ENCODE data around the gene HTR4.
"Not testable (repeated sequence)": the region's sequence is repeated elsewhere in the genome, so short reads cannot be mapped to it uniquely, and the experiment has no call there.

HTR4 gene

DNA sequence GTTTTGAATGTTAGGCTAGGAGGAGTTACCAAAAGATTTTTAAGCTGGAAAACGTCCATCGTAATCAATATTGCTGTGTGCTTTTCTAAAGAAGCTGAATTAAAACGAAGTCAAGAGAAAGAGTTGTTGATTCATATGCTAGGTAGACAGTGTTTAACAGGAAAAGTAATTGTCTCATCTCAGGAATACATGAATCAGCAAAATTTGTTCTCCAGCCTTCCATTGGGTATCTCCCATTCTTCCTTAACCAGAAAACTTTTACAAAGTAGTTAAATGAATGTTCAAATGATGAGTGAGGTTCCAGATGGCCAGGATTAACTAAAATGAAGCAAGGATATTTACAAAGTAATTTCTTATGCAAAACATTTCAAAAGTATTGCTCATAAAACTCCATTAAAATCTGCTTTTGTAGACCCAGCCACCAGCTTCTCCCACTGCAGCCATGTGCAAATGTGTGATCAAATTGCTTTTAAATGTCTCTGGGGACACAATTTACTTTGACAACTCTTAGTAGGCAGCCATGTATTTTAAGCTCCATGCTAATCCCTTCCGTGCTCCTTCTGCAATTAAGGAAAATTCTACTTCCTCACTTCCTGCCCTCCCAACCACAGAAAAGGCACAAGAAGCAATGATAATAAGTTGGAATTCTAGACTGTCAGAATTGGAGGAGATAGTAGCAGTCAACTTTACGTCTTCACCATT is 121.2 kb downstream of the HTR4 start:
- no peaks in the 10 kb centered on the region for H3K9me3 ChIP-seq (ENCODE audit: low read length)
- no peaks in the 10 kb centered on the region for H3K36me3 ChIP-seq (ENCODE audit: insufficient read depth, low read length)
- H3K4me1 ChIP-seq (ENCODE audit: insufficient read depth, low read length), result no peaks in the 10 kb centered on the region
- H2AFZ ChIP-seq (ENCODE audit: low read depth, low read length), result no peak overlapping the region
- H3K27me3 ChIP-seq (ENCODE audit: insufficient read depth, low read length), result no peaks in the 10 kb centered on the region
- H3K4me3 ChIP-seq (ENCODE audit: low read length), result no peak overlapping the region

DNA sequence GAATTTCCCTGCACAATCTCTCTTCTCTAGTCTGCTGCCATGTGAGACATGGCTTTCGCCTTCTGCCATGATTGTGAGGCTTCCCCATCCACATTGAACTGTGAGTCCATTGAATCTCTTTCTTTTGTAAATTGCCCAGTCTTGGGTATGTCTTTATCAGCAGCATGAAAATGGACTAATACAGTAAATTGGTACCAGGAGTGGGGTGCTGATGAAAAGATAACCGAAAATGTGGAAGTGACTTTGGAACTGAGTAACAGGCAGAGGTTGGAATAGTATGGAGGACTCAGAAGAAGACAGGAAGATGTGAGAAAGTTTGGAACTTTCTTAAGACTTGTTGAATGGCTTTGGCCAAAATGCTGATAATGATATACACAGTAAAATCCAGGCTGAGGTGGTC is 124.9 kb downstream of the HTR4 start:
- not testable (repeated sequence) for H3K4me3 ChIP-seq (ENCODE audit: low read length); H3K9me3 ChIP-seq (ENCODE audit: low read length); H3K4me1 ChIP-seq (ENCODE audit: insufficient read depth, low read length); H3K27me3 ChIP-seq (ENCODE audit: insufficient read depth, low read length); H2AFZ ChIP-seq (ENCODE audit: low read depth, low read length); H3K36me3 ChIP-seq (ENCODE audit: insufficient read depth, low read length)

DNA sequence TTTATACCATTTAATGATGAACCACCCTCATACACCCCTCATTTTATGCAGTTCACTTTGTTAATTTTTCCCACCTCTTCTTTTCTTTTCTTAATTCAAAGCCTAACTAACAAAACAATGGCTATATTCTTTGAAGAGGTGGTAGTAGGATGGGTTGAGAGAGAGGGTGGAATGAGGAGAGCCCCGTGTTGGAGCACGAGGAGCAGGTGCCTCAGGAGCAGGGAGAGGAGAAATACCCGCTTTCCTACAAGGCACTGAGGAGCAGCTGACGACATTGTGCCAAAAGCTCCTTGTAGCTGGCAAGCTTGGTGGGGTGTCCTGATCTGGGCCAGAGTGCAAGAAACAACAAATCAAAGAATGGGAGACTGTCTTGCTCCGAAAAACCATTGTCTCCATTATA is 129.6 kb downstream of the HTR4 start:
- Histone ChIP-seq H3K4me3 (ENCODE audit: low read length) (no peak overlapping the region), H3K36me3 (ENCODE audit: insufficient read depth, low read length) (no peaks in the 10 kb centered on the region), H3K27me3 (ENCODE audit: insufficient read depth, low read length) (no peaks in the 10 kb centered on the region), H3K4me1 (ENCODE audit: insufficient read depth, low read length) (no peaks in the 10 kb centered on the region), H2AFZ (ENCODE audit: low read depth, low read length) (no peak overlapping the region), H3K9me3 (ENCODE audit: low read length) (no peaks in the 10 kb centered on the region)

DNA sequence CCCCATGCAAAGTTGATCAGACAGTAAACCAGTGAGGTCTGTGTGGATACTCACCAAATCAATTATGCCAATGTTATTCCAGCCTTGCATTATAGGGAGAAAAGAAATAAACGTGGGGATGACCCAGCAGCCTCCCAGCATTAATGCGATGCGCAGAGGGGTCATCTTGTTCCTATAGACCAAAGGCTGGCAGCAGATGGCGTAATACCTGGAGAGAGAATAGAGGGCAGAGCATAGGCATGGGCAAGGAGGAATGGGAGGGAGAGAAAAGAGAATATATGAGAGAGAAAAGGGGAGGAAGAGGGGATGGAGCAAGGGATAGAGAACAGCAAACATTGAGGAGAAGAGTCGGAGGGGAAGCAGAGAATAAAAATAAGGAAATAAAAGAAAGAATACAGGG is 131.2 kb downstream of the HTR4 start:
- H3K4me3 ChIP-seq (ENCODE audit: low read length), result no peak overlapping the region

DNA sequence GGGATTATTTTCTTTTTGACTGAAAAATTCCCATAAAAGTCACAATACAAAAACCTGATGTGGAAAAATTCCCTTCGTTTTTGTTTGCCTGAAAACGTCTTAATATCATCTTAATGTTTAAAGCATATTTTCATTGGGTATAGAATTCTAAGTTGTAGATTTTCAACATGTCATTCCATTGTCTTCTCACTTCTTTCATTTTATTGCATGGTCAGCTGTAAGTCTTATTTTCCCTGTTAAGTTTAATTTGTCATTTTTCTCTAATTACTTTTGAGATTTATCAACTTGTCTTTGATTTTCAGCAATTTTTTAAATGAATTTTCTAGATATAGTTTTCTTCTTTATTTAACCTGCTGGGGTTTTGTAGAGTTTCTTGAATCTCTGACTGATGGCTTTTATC is 138.9 kb downstream of the HTR4 start:
- no peaks in the 10 kb centered on the region for H3K27me3 ChIP-seq (ENCODE audit: insufficient read depth, low read length)
- H3K36me3 ChIP-seq (ENCODE audit: insufficient read depth, low read length), result no peaks in the 10 kb centered on the region
- H2AFZ ChIP-seq (ENCODE audit: low read depth, low read length), result no peak overlapping the region
- no peak overlapping the region for H3K4me3 ChIP-seq (ENCODE audit: low read length)
- no peaks in the 10 kb centered on the region for H3K9me3 ChIP-seq (ENCODE audit: low read length)
- no peaks in the 10 kb centered on the region for H3K4me1 ChIP-seq (ENCODE audit: insufficient read depth, low read length)

More for the DNA sequence above, 131.2 kb downstream of the HTR4 start:
- Histone ChIP-seq H3K36me3 (ENCODE audit: insufficient read depth, low read length) (no peaks in the 10 kb centered on the region), H3K4me1 (ENCODE audit: insufficient read depth, low read length) (no peaks in the 10 kb centered on the region), H3K9me3 (ENCODE audit: low read length) (no peaks in the 10 kb centered on the region), H2AFZ (ENCODE audit: low read depth, low read length) (no peak overlapping the region), H3K27me3 (ENCODE audit: insufficient read depth, low read length) (no peaks in the 10 kb centered on the region)

DNA sequence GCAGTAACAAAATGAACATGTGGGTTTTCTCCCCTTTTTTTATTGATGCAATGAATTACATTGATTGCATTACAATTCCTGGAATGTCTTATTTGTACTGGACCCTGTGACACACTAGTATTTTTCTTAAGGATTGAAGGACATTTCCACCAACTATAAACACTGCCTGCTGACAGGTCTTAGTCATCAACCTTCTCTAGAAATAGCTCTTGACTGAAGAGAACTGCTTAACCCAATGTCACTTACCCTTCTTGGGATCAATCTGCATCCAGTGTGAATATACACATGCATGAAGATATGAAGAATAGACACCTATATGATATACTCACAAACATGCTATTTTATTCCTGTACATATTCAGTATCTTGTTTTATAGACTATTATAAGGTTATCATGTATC is 140.0 kb downstream of the HTR4 start:
- no peaks in the 10 kb centered on the region for H3K36me3 ChIP-seq (ENCODE audit: insufficient read depth, low read length)
- no peak overlapping the region for H2AFZ ChIP-seq (ENCODE audit: low read depth, low read length)
- H3K4me3 ChIP-seq (ENCODE audit: low read length), result no peak overlapping the region
- H3K9me3 ChIP-seq (ENCODE audit: low read length), result no peaks in the 10 kb centered on the region
- H3K4me1 ChIP-seq (ENCODE audit: insufficient read depth, low read length), result no peaks in the 10 kb centered on the region
- H3K27me3 ChIP-seq (ENCODE audit: insufficient read depth, low read length), result no peaks in the 10 kb centered on the region

DNA sequence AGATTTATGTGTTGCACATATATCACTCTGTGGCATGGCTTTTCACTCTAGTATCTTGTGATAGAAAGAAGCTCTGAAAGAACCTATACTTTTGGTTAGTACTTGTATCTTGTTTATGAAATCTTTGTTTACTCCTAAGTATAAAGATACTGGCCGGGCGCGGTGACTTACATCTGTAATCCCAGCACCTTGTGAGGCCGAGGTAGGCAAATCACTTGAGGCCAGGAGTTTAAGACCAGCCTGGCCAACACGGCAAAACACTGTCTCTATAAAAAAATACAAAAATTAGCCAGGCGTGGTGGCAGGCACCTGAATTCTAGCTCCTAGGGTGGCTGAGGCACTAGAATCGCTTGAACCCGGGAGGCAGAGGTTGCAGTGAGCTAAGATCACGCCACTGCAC is 141.8 kb downstream of the HTR4 start:
- Histone ChIP-seq H2AFZ (ENCODE audit: low read depth, low read length) (no peak overlapping the region), H3K9me3 (ENCODE audit: low read length) (no peaks in the 10 kb centered on the region), H3K4me3 (ENCODE audit: low read length) (no peak overlapping the region), H3K27me3 (ENCODE audit: insufficient read depth, low read length) (no peaks in the 10 kb centered on the region), H3K36me3 (ENCODE audit: insufficient read depth, low read length) (no peaks in the 10 kb centered on the region), H3K4me1 (ENCODE audit: insufficient read depth, low read length) (no peaks in the 10 kb centered on the region)

DNA sequence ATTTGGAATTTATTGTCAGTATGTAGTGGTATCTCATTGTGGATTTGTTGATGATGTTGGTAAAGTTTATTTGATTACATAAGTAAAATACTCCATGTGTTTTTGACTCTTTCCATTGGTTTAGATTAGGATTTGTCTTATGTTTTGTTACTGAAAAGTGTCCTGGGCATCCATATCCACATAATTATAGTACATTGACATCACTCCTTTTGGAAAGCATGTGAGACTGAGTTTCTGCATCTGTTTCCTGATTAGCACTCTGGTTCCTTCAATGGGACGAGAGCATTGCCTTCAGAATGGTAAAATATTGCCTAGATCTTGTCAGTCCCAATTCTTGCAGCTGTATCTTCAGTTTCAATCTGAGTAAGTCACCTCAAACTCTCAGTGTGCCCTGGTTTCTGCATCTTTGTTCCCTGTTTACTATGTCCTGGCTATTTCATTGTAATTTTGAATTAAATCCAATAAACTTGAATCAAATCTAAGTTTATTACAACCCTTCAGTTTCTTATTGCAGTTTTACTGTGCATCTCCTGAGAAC is 142.4 kb downstream of the HTR4 start:
- H3K36me3 ChIP-seq (ENCODE audit: insufficient read depth, low read length), result no peaks in the 10 kb centered on the region
- no peak overlapping the region for H3K4me3 ChIP-seq (ENCODE audit: low read length)
- H3K9me3 ChIP-seq (ENCODE audit: low read length), result no peaks in the 10 kb centered on the region
- H3K27me3 ChIP-seq (ENCODE audit: insufficient read depth, low read length), result no peaks in the 10 kb centered on the region
- H2AFZ ChIP-seq (ENCODE audit: low read depth, low read length), result no peak overlapping the region
- no peaks in the 10 kb centered on the region for H3K4me1 ChIP-seq (ENCODE audit: insufficient read depth, low read length)

DNA sequence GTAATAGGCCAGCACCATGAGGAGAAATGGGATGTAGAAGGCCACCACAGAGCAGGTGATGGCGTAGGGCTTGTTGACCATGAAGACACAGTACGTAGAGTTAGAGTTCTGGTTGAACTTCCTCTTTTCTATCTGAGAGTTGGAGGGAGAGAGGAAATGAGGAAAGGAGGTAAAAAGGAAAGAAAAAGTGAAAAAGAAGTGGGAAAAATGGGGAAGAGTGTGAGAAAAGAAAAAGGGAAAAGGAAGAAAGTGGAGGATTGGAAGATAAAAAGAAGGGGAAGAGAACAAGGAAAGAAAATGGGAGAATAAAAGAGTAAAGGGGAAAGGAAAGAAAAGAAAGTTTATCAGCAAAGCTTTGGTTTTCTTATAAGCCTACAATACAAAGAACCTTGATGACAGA is 144.4 kb downstream of the HTR4 start:
- Histone ChIP-seq H3K4me1 (ENCODE audit: insufficient read depth, low read length) (no peaks in the 10 kb centered on the region), H2AFZ (ENCODE audit: low read depth, low read length) (no peak overlapping the region), H3K27me3 (ENCODE audit: insufficient read depth, low read length) (no peaks in the 10 kb centered on the region), H3K4me3 (ENCODE audit: low read length) (no peak overlapping the region), H3K36me3 (ENCODE audit: insufficient read depth, low read length) (no peaks in the 10 kb centered on the region), H3K9me3 (ENCODE audit: low read length) (no peaks in the 10 kb centered on the region)

DNA sequence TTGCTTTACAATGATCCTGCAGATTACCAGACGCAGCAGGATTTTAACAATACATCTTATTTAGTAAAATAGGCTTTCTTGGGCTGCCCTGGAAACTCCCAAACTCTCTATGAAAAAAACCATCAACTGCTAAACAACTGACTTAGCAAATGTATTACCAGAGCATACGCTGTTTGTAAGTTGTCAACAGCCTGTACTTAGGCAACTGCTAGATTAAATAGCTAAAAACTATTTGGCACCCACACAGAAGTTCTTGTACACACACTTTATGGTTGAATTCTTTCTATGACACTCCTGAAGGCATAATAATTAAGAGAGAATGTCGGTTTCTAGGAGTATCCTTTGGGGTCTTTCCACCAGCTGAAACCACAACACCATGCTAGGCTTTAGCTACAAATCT is 146.7 kb downstream of the HTR4 start:
- H3K9me3 ChIP-seq (ENCODE audit: low read length), result no peaks in the 10 kb centered on the region
- no peak overlapping the region for H2AFZ ChIP-seq (ENCODE audit: low read depth, low read length)
- H3K36me3 ChIP-seq (ENCODE audit: insufficient read depth, low read length), result no peaks in the 10 kb centered on the region
- H3K4me1 ChIP-seq (ENCODE audit: insufficient read depth, low read length), result no peaks in the 10 kb centered on the region
- no peaks in the 10 kb centered on the region for H3K27me3 ChIP-seq (ENCODE audit: insufficient read depth, low read length)
- no peak overlapping the region for H3K4me3 ChIP-seq (ENCODE audit: low read length)

DNA sequence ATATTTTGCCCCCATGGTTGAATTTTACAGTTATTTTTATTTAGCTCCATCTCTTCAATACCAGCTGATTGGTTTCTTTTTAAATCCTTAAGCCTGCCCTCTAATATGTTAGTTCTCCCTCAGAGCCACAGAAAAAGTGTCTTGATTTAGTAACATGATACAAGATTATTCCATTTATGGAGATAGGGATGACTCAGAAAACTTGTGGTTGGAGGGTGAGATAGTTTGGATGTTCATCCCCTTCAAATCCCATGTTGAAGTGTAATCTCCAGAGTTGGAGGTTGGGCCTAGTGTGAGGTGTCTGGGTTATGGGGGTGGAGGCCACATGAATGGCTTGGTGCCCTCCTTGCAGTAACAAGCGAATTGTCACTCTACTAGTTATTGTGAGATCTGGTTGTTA is 154.9 kb downstream of the HTR4 start:
- H3K36me3 ChIP-seq (ENCODE audit: insufficient read depth, low read length), result no peaks in the 10 kb centered on the region
- peaks cover 2% of the 10 kb centered on the region for H3K27me3 ChIP-seq (ENCODE audit: insufficient read depth, low read length)
- no peaks in the 10 kb centered on the region for H3K4me1 ChIP-seq (ENCODE audit: insufficient read depth, low read length)
- H3K4me3 ChIP-seq (ENCODE audit: low read length), result no peak overlapping the region
- H2AFZ ChIP-seq (ENCODE audit: low read depth, low read length), result no peak overlapping the region
- no peaks in the 10 kb centered on the region for H3K9me3 ChIP-seq (ENCODE audit: low read length)

DNA sequence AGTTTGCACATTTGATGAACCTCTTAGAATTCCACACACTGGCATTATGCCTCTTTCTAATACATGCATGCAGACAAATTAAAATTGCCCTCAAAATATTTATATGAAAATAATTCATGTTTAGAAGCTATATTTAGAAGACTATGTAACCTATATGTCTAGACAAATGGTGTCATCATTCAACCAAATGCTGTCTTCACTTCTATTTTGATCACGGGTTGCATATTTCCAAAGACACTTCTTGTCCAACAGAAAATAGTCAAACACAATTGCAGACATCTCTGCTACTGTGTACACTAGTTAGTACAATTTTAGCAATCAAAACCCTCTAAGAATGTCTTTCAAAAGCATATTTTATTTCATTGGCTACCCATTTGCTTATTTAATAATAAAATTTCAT is 156.6 kb downstream of the HTR4 start:
- Histone ChIP-seq H2AFZ (ENCODE audit: low read depth, low read length) (no peak overlapping the region), H3K9me3 (ENCODE audit: low read length) (no peaks in the 10 kb centered on the region), H3K36me3 (ENCODE audit: insufficient read depth, low read length) (no peaks in the 10 kb centered on the region), H3K27me3 (ENCODE audit: insufficient read depth, low read length) (peaks cover 2% of the 10 kb centered on the region), H3K4me3 (ENCODE audit: low read length) (no peak overlapping the region), H3K4me1 (ENCODE audit: insufficient read depth, low read length) (no peaks in the 10 kb centered on the region)

DNA sequence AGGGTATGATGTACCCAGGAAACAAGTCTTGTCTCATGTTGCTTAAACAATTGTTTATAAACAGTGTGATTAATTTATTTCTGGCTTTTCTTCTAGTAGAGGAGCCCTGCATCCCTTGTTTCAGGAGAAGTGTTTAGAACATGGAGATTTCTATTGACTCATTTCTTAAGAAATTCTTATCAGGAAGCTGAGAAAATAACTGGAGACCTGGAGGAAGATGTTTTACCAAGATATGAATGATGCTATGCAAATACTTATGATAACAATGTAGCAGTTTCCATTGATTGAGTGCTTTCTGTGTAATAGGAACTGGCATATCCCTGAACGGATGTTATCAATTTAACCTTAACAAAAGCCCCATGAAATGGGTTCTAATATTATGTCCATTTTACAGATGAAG is 162.0 kb downstream of the HTR4 start:
- no peaks in the 10 kb centered on the region for H3K4me1 ChIP-seq (ENCODE audit: insufficient read depth, low read length)
- H3K9me3 ChIP-seq (ENCODE audit: low read length), result no peaks in the 10 kb centered on the region

DNA sequence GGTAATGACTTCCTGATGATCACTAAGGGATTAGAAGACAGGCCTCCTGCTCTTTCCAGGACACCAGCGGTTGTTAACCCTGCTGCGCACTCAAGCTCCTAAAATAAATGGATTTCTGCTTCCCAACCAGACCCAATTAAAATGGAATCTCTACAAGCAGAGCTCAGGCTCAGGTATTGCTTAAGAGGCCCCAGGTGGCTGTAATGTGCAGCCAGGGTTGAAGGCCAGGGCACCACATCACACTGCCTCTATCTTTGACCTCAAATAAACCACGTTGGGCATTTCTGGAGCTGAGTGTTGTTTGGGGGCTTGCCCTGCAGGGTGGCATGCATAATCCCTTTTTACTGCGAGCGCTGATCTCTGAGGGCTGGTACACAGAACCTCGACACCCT is 162.5 kb downstream of the HTR4 start:
- H3K27me3 ChIP-seq (ENCODE audit: insufficient read depth, low read length), result peaks cover 10% of the 10 kb centered on the region
- H3K36me3 ChIP-seq (ENCODE audit: insufficient read depth, low read length), result no peaks in the 10 kb centered on the region
- no peaks in the 10 kb centered on the region for H3K4me1 ChIP-seq (ENCODE audit: insufficient read depth, low read length)
- H3K9me3 ChIP-seq (ENCODE audit: low read length), result no peaks in the 10 kb centered on the region
- H2AFZ ChIP-seq (ENCODE audit: low read depth, low read length), result no peak overlapping the region
- H3K4me3 ChIP-seq (ENCODE audit: low read length), result no peak overlapping the region

More for the DNA sequence above, 162.0 kb downstream of the HTR4 start:
- no peaks in the 10 kb centered on the region for H3K36me3 ChIP-seq (ENCODE audit: insufficient read depth, low read length)
- H3K27me3 ChIP-seq (ENCODE audit: insufficient read depth, low read length), result peaks cover 7% of the 10 kb centered on the region
- no peak overlapping the region for H3K4me3 ChIP-seq (ENCODE audit: low read length)
- H2AFZ ChIP-seq (ENCODE audit: low read depth, low read length), result no peak overlapping the region
